Keratinocyte (primary cell): ENCODE results near the gene PLXNB1. TPM values are rescaled to one million over a fixed set of nuclear protein-coding genes. Genes with fewer than 3 reads are reported as not detected.

Experiments
- DNase-seq: peaks from one replicate; pipeline ENCODE4 v3.0.0-alpha.2; 2011; ENCODE audit warnings: low read depth, missing footprints, low spot score
- FAIRE-seq: peaks from 2 replicates; lab custom pipeline; 2011; peaks lifted over from hg19 to GRCh38; lab: Jason Lieb, UNC
- H2AFZ ChIP-seq: 2 replicates; pipeline ENCODE4 v1.6.0; 2012; ENCODE audit warnings: low read length, control low read depth, inconsistent platforms; ENCODE audit not compliant: control insufficient read depth
- H3K27ac ChIP-seq: 2 replicates; pipeline ENCODE4 v1.5.1; 2011; ENCODE audit warnings: low read length; ENCODE audit not compliant: control insufficient read depth, insufficient read depth
- H3K27me3 ChIP-seq: 3 replicates; pipeline ENCODE4 v1.6.0; 2011; ENCODE audit warnings: low read length; ENCODE audit not compliant: control insufficient read depth, insufficient read depth; ENCODE audit errors: extremely low read depth
- H3K36me3 ChIP-seq, 2 experiments: 2 replicates in 1 of 2; 3 replicates in 1 of 2; pipeline ENCODE4 v1.5.1; 2011; ENCODE audit warnings: low read length in 2 of 2, mild to moderate bottlenecking in 1 of 2; ENCODE audit not compliant: control insufficient read depth in 2 of 2, insufficient read depth in 2 of 2; ENCODE audit errors: extremely low read depth in 1 of 2
- H3K4me1 ChIP-seq: 3 replicates; pipeline ENCODE4 v1.5.1; 2011; ENCODE audit warnings: low read length; ENCODE audit not compliant: control insufficient read depth, insufficient read depth; ENCODE audit errors: extremely low read depth
- H3K4me2 ChIP-seq: 3 replicates; pipeline ENCODE4 v1.6.0; 2011; ENCODE audit warnings: low read depth, low read length; ENCODE audit not compliant: control insufficient read depth, insufficient read depth; ENCODE audit errors: extremely low read depth
- H3K4me3 ChIP-seq, 3 experiments: fragments of 200-600 bp in 1 of 3; sonication (generic) in 1 of 3; 2 replicates in 2 of 3; 3 replicates in 1 of 3; pipeline ENCODE4 v1.5.1; 2011 to 2016; ENCODE audit warnings: low read length in 3 of 3, mild to moderate bottlenecking in 3 of 3, control low read depth in 2 of 3, inconsistent platforms in 1 of 3, low read depth in 1 of 3, mixed read lengths in 1 of 3, mixed run types in 1 of 3, moderate library complexity in 1 of 3; ENCODE audit not compliant: control insufficient read depth in 2 of 3, insufficient read depth in 2 of 3; ENCODE audit errors: extremely low read depth in 1 of 3
- H3K79me2 ChIP-seq: 2 replicates; pipeline ENCODE4 v1.6.0; 2012; ENCODE audit warnings: low read length; ENCODE audit not compliant: control insufficient read depth, insufficient read depth
- H3K9ac ChIP-seq: 3 replicates; pipeline ENCODE4 v1.6.0; 2011; ENCODE audit warnings: low read length; ENCODE audit not compliant: control insufficient read depth, insufficient read depth; ENCODE audit errors: extremely low read depth
- H3K9me1 ChIP-seq: 3 replicates; pipeline ENCODE4 v1.6.0; 2011; ENCODE audit warnings: low read length; ENCODE audit not compliant: control insufficient read depth, insufficient read depth; ENCODE audit errors: extremely low read depth
- H3K9me3 ChIP-seq: 2 replicates; pipeline ENCODE4 v1.5.1; 2012; ENCODE audit warnings: low read depth, low read length; ENCODE audit not compliant: control insufficient read depth
- H4K20me1 ChIP-seq: 3 replicates; pipeline ENCODE4 v1.6.0; 2011; ENCODE audit warnings: low read length; ENCODE audit not compliant: control insufficient read depth, insufficient read depth; ENCODE audit errors: extremely low read depth
- CTCF ChIP-seq, 3 experiments: IDR thresholded peaks in 1 of 3; conservative IDR thresholded peaks in 1 of 3; optimal IDR thresholded peaks in 1 of 3; 2 replicates in 2 of 3; 3 replicates in 1 of 3; pipeline versions ENCODE3 to v1.5.1; 2011; ENCODE audit warnings: low read length in 3 of 3, mild to moderate bottlenecking in 3 of 3, moderate library complexity in 2 of 3, control low read depth in 1 of 3, inconsistent platforms in 1 of 3; ENCODE audit not compliant: insufficient read depth in 2 of 3; ENCODE audit errors: extremely low read depth in 1 of 3
- EZH2 ChIP-seq: IDR thresholded peaks from one replicate; pipeline ENCODE4 v1.6.1; 2012; ENCODE audit warnings: inconsistent platforms, mild to moderate bottlenecking, low read length, moderate library complexity
- dilution Hi-C: fragments of 300-500 bp; cut with MboI; formaldehyde crosslinking; loops from one replicate; pipeline ENCODE4 v1.7.0; 2020; ENCODE audit warnings: low sequenced_read_pairs; ENCODE audit not compliant: extremely low pct_ligation_motif_present
- polyA plus RNA-seq, 5 experiments: library from polyadenylated mRNA; depleted of rRNA in 3 of 5; stranded (reverse) in 3 of 5; stranded (forward) in 1 of 5; unstranded in 1 of 5; fragments of >200 nt; gene quantifications; 1 replicate in 1 of 5; 2 replicates in 3 of 5; 3 replicates in 1 of 5; pipeline versions ENCODE4 v1.2.1 to v1.2.3, GENCODE V29; 2011 to 2012; ENCODE audit warnings: missing spikeins in 2 of 5, low read depth in 1 of 5, low replicate concordance in 1 of 5

Gene PLXNB1
- polyA plus RNA-seq, 1 donor (not counting 4 experiments of a cell fraction or from before 2014, with no cell fraction given): 83.0 TPM

GRCh38 chr3:48469046-48469915 lies 39.4 kb upstream of the PLXNB1 start:
- H3K79me2 ChIP-seq: peaks cover 52% of the 10 kb centered on the region
- no peak for DNase-seq

GRCh38 chr3:48468329-48468731 lies 38.4 kb upstream of the PLXNB1 start:
- H3K36me3 ChIP-seq: peaks cover 8 to 27% of the 10 kb centered on the region in 2 experiments
- H3K9me3 ChIP-seq: no peaks in the 10 kb centered on the region
- H2AFZ ChIP-seq: no peak overlapping the region
- H3K4me2 ChIP-seq: no peak overlapping the region
- peaks cover 52% of the 10 kb centered on the region for H3K79me2 ChIP-seq
- H3K9me1 ChIP-seq: no peaks in the 10 kb centered on the region
- no peaks in the 10 kb centered on the region for H3K27me3 ChIP-seq
- H3K27ac ChIP-seq: no peak overlapping the region
- no peak for TF ChIP-seq EZH2
- no peak for TF ChIP-seq CTCF (optimal IDR thresholded peaks at IDR 0.05 in 1 of 3, IDR thresholded peaks at IDR 0.05 in 1 of 3, conservative IDR thresholded peaks at IDR 0.05 in 1 of 3; ENCODE audit: extremely low read depth in 1 of 3, insufficient read depth in 2 of 3, low read length in 3 of 3)
- H3K9ac ChIP-seq: no peak overlapping the region
- dilution Hi-C loops: no loop called here
- no peaks in the 10 kb centered on the region for H4K20me1 ChIP-seq
- no peak for DNase-seq
- H3K4me3 ChIP-seq: no peak overlapping the region
- H3K4me1 ChIP-seq: peaks cover 42% of the 10 kb centered on the region
- no peak for FAIRE-seq

More at GRCh38 chr3:48469046-48469915, 39.4 kb upstream of the PLXNB1 start:
- H3K4me2 ChIP-seq: no peak overlapping the region
- no peak overlapping the region for H3K27ac ChIP-seq
- no peaks in the 10 kb centered on the region for H4K20me1 ChIP-seq
- peaks cover 8 to 27% of the 10 kb centered on the region in 2 experiments for H3K36me3 ChIP-seq
- H2AFZ ChIP-seq: no peak overlapping the region
- no peak for TF ChIP-seq EZH2
- TF ChIP-seq CTCF (optimal IDR thresholded peaks at IDR 0.05 in 1 of 3, IDR thresholded peaks at IDR 0.05 in 1 of 3, conservative IDR thresholded peaks at IDR 0.05 in 1 of 3; ENCODE audit: extremely low read depth in 1 of 3, insufficient read depth in 2 of 3, low read length in 3 of 3): no peak
- dilution Hi-C loops: no loop called here
- FAIRE-seq: no peak
- H3K4me3 ChIP-seq: no peak overlapping the region
- no peaks in the 10 kb centered on the region for H3K27me3 ChIP-seq
- peaks cover 44% of the 10 kb centered on the region for H3K4me1 ChIP-seq
- no peaks in the 10 kb centered on the region for H3K9me3 ChIP-seq
- no peaks in the 10 kb centered on the region for H3K9me1 ChIP-seq
- no peak overlapping the region for H3K9ac ChIP-seq
